HG03159 (cell line): ENCODE data around the gene BCAR3.
"Not testable (repeated sequence)": the region's sequence is repeated elsewhere in the genome, so short reads cannot be mapped to it uniquely, and the experiment has no call there.

ENCODE experiments used
- ATAC-seq: cut with Tn5 transposase; IDR thresholded peaks from one replicate; pipeline ENCODE4 v1.9.1; 2021; ENCODE audit warnings: mild to moderate bottlenecking, moderate library complexity; ENCODE audit not compliant: unreplicated experiment

Gene BCAR3

DNA sequence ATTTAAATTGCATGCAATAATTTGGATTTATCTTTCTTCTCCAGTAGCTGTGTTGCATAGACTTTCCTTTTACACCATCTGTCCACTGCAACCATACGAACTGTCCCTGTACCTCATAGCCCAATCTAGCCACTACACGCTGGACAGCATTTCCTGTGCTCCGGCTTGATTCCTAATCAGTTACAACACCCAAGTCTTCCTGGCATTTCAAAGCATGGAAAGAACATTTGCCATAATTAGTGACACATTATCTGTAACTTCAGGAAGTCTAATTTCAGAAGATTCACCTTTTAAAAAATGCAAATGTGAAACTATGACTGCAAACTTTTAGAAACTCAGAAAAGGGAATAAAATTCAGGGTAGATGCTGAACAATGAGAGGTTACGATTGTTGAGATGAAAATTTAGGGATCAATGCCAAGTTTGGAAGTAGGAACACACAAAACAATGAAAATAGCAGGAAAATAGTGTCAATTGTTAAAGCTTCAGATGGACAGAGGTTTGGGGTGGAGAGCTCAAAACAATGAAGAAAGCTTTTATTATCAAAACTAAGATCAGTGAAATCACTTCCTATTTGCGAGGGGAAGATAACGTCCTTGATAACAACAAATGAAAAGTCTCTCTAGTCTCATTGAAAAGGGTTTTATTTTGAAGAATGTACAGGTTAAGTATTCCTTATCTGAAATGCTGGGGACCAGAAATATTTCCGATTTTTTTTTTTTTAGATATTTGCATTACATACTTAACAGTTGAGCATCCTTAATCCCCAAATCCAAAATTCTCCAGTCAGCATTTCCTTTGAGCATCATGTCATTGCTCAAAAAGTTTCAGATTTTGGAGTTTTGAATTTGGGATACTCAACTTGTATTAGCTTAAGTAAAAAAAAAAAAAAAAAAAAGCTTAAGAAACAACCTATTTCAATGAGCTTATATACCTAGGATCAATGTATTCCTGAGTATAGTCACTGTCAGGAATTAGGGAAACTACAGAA lies 126.5 kb downstream of the BCAR3 start:
- no peak for ATAC-seq

GRCh38 chr1:93553886-93554490 lies 127.6 kb downstream of the BCAR3 start:
- not testable (repeated sequence) for ATAC-seq

GRCh38 chr1:93552741-93553455 lies 128.7 kb downstream of the BCAR3 start:
- no peak for ATAC-seq

DNA sequence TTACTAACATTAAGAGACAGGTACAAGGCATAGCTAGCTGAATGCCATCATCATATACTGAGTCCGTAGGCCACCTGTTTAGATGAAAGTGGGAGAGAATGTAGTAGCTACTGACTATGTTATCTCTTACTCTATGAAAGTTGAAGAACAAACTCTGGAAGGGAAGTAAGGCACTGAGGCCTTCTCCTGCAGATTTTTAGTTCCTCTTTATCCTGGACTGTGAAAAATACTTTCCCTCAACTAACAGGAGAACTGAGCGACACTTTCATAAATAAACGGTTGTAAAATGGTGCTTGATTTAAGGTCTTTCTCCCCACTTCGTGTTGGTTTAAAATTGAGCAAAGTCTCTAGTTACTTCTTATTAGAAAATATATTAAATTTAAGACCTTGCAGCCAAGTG lies 131.8 kb downstream of the BCAR3 start:
- ATAC-seq: no peak

DNA sequence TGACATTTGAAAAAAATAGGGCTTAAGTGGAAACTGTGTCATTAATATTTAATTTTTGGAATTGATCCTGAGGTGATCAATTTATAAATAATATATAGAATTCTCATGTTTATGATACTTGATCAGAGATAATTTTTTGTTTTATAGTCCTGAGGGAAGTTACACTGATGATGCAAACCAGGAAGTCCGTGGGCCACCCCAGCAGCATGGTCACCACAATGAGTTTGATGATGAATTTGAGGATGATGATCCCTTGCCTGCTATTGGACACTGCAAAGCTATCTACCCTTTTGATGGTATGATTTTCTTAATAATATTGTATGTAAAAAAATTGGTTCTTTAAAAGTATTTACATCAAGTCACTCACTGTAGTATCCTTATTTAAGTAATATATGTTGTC lies 132.5 kb downstream of the BCAR3 start:
- no peak for ATAC-seq

DNA sequence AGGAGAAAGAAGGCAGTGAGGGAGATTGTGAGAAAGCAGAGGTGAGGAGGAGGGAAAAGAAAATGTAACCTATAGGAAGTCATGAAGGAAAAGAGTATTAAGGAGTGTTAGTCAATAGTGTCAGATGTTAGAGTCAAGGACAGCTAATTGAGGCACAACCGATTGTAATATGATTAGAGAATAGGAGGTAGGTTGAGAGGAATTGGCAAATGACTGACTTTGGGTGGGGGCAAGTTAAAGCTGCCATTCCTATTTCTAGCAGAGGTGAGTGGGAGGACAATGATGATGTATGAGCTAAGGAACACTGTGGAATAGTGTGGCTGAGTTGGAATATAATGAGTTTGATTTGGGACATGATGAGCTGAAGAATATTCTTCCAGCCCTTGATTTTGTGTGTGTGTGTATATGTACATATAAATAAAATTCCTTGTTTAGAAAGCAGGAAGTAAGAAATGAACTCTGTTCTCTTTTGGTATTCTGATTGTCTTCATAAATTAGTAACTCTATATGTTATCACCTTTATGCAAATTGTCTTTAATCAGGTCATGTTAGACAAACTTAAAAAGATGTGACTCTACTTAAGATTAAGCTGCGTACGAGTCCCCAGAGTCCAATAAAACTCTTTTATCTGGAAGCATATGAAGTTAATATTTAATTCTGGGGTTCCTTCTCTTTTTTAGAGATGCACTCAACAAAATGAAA lies 135.3 kb downstream of the BCAR3 start:
- ATAC-seq: no peak

GRCh38 chr1:93542398-93542797 lies 139.2 kb downstream of the BCAR3 start:
- no peak for ATAC-seq

GRCh38 chr1:93541045-93541444 lies 140.6 kb downstream of the BCAR3 start:
- no peak for ATAC-seq

DNA sequence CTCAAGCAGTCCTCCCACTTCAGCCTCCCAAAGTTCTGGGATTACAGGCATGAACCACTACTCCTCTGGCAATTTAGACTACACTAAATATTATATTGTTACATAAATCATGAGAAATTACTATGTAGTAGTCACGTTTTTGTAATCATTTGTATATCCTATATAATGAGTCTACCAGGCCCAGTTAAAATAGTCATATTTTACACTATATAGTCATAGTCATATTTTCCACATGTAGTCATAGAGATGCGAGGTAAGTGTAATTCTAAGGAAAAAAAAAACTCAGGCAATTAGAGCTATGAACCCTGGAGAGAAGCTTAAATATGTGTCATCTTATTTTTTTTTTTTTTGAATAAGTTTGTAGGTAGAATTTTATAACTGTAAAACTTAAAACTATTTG lies 143.7 kb downstream of the BCAR3 start:
- no peak for ATAC-seq

DNA sequence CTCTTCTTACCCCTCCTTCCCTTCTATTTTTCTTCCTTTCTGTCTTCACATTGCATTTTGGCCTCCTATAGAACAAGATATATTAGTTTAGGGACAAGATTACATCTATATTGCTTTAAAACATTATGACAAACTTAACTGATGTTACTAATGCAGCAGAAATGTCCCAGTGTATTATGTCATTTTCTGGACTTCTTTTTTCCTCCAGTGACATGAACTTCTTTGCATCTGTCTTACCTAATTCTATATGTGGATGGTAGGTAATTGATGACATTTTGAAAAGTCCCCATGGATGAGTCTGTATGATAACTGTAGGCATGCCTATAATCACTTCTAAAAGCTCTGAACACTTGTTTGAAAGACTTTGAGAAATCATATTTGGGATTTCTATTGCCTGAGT lies 144.2 kb downstream of the BCAR3 start:
- no peak for ATAC-seq

DNA sequence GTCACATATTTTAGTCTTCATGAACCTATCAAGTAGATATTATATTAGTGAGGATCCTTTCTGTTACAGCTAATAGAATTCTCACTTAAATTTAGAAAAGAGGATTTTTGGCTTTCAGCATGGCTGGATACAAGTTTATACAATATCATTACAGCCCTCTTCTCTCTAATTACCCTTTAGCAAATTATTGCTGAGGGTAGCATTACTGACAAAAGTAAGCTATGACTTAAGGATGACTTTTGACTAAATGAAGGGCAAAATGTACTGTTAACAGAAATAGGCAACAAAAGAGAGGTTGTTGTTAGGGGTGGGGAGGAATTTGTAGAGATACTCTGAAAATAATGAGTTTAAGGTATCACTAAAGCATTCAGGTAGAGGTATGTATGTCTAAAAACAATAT lies 148.0 kb downstream of the BCAR3 start:
- ATAC-seq: no peak

- ATAC-seq: no peak
Observed at GRCh38 chr1:93532780-93533378, 148.8 kb downstream of the BCAR3 start.

GRCh38 chr1:93531193-93531592 lies 150.4 kb downstream of the BCAR3 start:
- ATAC-seq: no peak

- no peak for ATAC-seq
Observed at GRCh38 chr1:93528412-93528811, 153.2 kb downstream of the BCAR3 start.

DNA sequence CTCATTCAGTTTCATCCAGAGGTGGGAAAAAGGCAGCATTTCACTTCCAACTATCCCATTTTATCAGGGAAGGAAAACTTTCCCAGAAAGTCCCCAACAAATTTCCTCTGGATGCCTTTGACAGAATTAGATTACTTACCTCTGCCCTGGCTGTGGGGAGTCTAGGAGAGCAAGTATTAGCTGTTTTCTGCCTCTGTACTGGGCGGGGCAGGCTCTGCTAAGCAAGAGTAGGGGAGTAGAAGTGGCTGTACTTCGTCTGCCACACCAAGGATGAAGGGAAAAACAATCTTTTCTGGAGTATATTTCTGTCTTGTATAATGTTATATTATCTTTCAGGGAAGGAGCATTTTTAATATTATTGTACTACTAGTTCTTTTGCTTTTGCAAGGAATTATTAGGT lies 155.2 kb downstream of the BCAR3 start:
- no peak for ATAC-seq

GRCh38 chr1:93525431-93525830 lies 156.2 kb downstream of the BCAR3 start:
- no peak for ATAC-seq

GRCh38 chr1:93522721-93523120 lies 158.9 kb downstream of the BCAR3 start:
- no peak for ATAC-seq

- ATAC-seq: no peak
Observed at GRCh38 chr1:93521618-93522017, 160.0 kb downstream of the BCAR3 start.

DNA sequence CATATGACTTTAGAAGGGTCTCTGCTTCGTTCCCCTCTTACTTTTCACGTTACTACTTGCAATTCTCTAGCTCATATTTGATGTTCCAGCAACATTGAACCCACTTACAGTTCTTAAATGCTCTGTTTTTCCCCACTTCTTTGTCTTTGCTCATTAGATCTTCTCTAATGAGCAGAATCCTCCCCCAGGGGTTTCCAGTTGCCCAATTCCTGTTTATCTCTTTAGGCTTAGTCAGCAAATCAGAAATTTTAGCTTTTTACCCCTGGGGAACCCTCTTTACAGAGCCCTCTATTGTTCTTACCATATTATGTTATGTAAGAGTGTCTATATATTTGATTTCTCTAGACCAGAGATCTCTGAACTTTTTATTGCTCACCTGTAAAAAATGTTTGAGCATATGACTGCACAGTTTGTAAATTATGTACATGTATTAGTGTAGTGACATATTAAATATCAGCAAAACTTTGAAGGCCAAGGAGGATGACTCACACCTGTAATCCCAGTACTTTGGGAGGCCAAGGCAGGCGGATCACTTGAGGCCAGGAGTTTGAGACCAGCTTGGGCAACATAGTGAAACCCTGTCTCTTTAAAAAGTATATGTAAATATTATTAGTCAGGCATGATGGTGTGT lies 162.3 kb downstream of the BCAR3 start:
- no peak for ATAC-seq

DNA sequence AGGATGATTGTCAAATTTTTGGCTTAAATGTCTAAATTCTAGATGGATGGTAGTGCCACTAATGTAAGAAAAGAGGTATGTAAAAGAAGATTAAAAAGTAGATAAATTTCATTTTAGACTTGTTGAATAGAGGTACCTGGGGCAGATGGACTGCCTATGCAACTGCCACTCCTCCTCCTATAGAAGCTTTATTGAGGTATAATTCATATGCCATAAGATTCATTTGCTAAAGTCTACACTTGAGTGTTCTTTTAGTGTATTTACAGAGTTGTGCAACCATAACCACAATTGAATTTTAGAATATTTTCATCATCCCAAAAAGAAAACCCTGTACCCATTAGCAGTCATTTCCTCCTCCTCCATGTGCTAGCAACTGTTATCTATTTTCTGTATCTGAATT lies 163.1 kb downstream of the BCAR3 start:
- ATAC-seq: no peak
